Upper lobe of left lung (tissue), 4 donors: ENCODE results near the gene UBQLN1.

Source experiments
- POLR2A ChIP-seq, 4 donors: fragments of 450-650 bp; IDR thresholded peaks; one replicate each; pipeline ENCODE4 v1.5.1; 2016 to 2017; ENCODE audit warnings: antibody characterized with exemption in 4 of 4, mild to moderate bottlenecking in 2 of 4
- POLR2AphosphoS5 ChIP-seq, 2 donors: sonication (generic); formaldehyde crosslinking; IDR thresholded peaks; one replicate each; pipeline ENCODE4 v1.5.1; 2017; ENCODE audit warnings: antibody characterized with exemption in 2 of 2
- TF ChIP-seq, protein P1 (sequence below), 6 experiments: fragments of 450-650 bp in 4 of 6; fragments of 200-600 bp in 2 of 6; sonication (generic) in 2 of 6; IDR thresholded peaks; one replicate each; pipeline ENCODE4 v1.5.1; 2016 to 2019; ENCODE audit warnings: antibody characterized with exemption in 6 of 6

DNA sequence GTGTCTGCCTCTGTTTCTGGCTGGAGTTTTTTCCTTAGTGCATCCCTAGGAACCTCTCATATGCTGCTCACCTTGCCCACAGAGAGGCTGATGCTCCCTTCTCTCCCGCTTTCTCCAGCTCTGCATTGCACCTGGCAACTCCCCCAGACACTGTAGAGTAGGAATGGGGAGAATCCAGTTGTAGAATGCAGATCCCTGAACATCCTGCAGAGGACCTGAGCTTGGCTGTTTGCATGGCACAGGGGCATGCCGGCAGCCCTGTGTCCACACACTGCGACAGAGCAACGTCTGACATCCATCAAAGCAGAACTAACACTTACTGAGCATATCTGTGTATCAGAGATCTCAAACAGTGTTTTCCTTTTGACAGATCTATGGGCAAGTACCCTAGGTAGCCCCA, 65.0 kb downstream of the UBQLN1 start:
- no peak for TF ChIP-seq POLR2A (IDR thresholded peaks at IDR 0.05)
- TF ChIP-seq, protein P1, sequence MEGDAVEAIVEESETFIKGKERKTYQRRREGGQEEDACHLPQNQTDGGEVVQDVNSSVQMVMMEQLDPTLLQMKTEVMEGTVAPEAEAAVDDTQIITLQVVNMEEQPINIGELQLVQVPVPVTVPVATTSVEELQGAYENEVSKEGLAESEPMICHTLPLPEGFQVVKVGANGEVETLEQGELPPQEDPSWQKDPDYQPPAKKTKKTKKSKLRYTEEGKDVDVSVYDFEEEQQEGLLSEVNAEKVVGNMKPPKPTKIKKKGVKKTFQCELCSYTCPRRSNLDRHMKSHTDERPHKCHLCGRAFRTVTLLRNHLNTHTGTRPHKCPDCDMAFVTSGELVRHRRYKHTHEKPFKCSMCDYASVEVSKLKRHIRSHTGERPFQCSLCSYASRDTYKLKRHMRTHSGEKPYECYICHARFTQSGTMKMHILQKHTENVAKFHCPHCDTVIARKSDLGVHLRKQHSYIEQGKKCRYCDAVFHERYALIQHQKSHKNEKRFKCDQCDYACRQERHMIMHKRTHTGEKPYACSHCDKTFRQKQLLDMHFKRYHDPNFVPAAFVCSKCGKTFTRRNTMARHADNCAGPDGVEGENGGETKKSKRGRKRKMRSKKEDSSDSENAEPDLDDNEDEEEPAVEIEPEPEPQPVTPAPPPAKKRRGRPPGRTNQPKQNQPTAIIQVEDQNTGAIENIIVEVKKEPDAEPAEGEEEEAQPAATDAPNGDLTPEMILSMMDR (IDR thresholded peaks at IDR 0.05), result no peak
- TF ChIP-seq POLR2AphosphoS5 (IDR thresholded peaks at IDR 0.05), result no peak
